DND-41 (cell line): Measurements from ENCODE around the gene WARS2.

Experiments used
- ATAC-seq: fragments of 200-7000 bp; cut with Tn5 transposase; 3 replicates; pipeline ENCODE4 v1.9.1; 2021; ENCODE audit warnings: low read depth; ENCODE audit not compliant: insufficient read depth
- DNase-seq: peaks from one replicate; pipeline ENCODE4 v3.0.0-alpha.2; 2020
- H2AFZ ChIP-seq: 2 replicates; pipeline ENCODE4 v1.6.0; 2012; ENCODE audit warnings: low read depth, low read length
- H3K27ac ChIP-seq: 2 replicates; pipeline ENCODE4 v1.5.1; 2012; ENCODE audit warnings: low read length, inconsistent platforms
- H3K27me3 ChIP-seq: fragments of 200-600 bp; sonication (generic); 2 replicates; pipeline ENCODE4 v1.6.0; 2012; ENCODE audit warnings: low read length, mild to moderate bottlenecking, inconsistent platforms; ENCODE audit not compliant: insufficient read depth, poor library complexity
- H3K36me3 ChIP-seq: 2 replicates; pipeline ENCODE4 v1.5.1; 2012; ENCODE audit warnings: low read length, inconsistent platforms; ENCODE audit not compliant: insufficient read depth
- H3K4me1 ChIP-seq: 2 replicates; pipeline ENCODE4 v1.5.1; 2012; ENCODE audit warnings: mild to moderate bottlenecking, low read length; ENCODE audit not compliant: insufficient read depth
- H3K4me2 ChIP-seq: 2 replicates; pipeline ENCODE4 v1.6.0; 2012; ENCODE audit warnings: mild to moderate bottlenecking, moderate library complexity, low read length, inconsistent platforms; ENCODE audit not compliant: insufficient read depth
- H3K4me3 ChIP-seq, 2 experiments: fragments of 200-600 bp in 1 of 2; shearing (Covaris generic) in 1 of 2; 2 replicates each; pipeline ENCODE4 v1.5.1; 2012 to 2016; ENCODE audit warnings: inconsistent platforms in 2 of 2, low read length in 2 of 2, mild to moderate bottlenecking in 2 of 2, low read depth in 1 of 2, moderate library complexity in 1 of 2
- H3K79me2 ChIP-seq: 2 replicates; pipeline ENCODE4 v1.6.0; 2012; ENCODE audit warnings: low read length, inconsistent platforms; ENCODE audit not compliant: insufficient read depth
- H3K9ac ChIP-seq: 2 replicates; pipeline ENCODE4 v1.6.0; 2012; ENCODE audit warnings: low read depth, mild to moderate bottlenecking, inconsistent platforms, low read length, moderate library complexity
- H3K9me3 ChIP-seq: 2 replicates; pipeline ENCODE4 v1.5.1; 2012; ENCODE audit warnings: low read length, moderate library complexity, mild to moderate bottlenecking, inconsistent platforms; ENCODE audit not compliant: insufficient read depth, severe bottlenecking
- H4K20me1 ChIP-seq: 2 replicates; pipeline ENCODE4 v1.6.0; 2012; ENCODE audit warnings: low read length; ENCODE audit not compliant: insufficient read depth
- EZH2 ChIP-seq: IDR thresholded peaks from 3 replicates; pipeline ENCODE4 v1.6.1; 2012; ENCODE audit warnings: borderline replicate concordance, low read depth, mild to moderate bottlenecking, moderate library complexity, low read length, inconsistent platforms; ENCODE audit not compliant: severe bottlenecking
- TF ChIP-seq, protein P1 (sequence below): IDR thresholded peaks from 2 replicates; pipeline ENCODE4 v1.5.1; 2012; ENCODE audit warnings: borderline replicate concordance, low read length, moderate library complexity, mild to moderate bottlenecking; ENCODE audit not compliant: poor library complexity, severe bottlenecking; ENCODE audit errors: extremely low read depth

Gene WARS2

GRCh38 chr1:118982821-118983557, 157.5 kb downstream of the WARS2 start:
- ATAC-seq, result no peak
- no peaks in the 10 kb centered on the region for H4K20me1 ChIP-seq
- H2AFZ ChIP-seq, result no peak overlapping the region
- no peak for TF ChIP-seq EZH2
- TF ChIP-seq, protein P1, sequence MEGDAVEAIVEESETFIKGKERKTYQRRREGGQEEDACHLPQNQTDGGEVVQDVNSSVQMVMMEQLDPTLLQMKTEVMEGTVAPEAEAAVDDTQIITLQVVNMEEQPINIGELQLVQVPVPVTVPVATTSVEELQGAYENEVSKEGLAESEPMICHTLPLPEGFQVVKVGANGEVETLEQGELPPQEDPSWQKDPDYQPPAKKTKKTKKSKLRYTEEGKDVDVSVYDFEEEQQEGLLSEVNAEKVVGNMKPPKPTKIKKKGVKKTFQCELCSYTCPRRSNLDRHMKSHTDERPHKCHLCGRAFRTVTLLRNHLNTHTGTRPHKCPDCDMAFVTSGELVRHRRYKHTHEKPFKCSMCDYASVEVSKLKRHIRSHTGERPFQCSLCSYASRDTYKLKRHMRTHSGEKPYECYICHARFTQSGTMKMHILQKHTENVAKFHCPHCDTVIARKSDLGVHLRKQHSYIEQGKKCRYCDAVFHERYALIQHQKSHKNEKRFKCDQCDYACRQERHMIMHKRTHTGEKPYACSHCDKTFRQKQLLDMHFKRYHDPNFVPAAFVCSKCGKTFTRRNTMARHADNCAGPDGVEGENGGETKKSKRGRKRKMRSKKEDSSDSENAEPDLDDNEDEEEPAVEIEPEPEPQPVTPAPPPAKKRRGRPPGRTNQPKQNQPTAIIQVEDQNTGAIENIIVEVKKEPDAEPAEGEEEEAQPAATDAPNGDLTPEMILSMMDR, result no peak
- H3K4me2 ChIP-seq, result no peak overlapping the region
- no peak for DNase-seq
- H3K27ac ChIP-seq, result no peak overlapping the region
- H3K27me3 ChIP-seq, result no peaks in the 10 kb centered on the region
- no peak overlapping the region for H3K4me3 ChIP-seq
- no peaks in the 10 kb centered on the region for H3K79me2 ChIP-seq
- H3K36me3 ChIP-seq, result no peaks in the 10 kb centered on the region
- H3K9ac ChIP-seq, result no peak overlapping the region
- H3K4me1 ChIP-seq, result no peaks in the 10 kb centered on the region
- H3K9me3 ChIP-seq, result no peaks in the 10 kb centered on the region

- Histone ChIP-seq H3K27ac (no peak overlapping the region), H3K4me1 (no peaks in the 10 kb centered on the region), H3K9me3 (no peaks in the 10 kb centered on the region), H2AFZ (no peak overlapping the region), H3K27me3 (peaks cover 4% of the 10 kb centered on the region), H4K20me1 (no peaks in the 10 kb centered on the region), H3K9ac (no peak overlapping the region), H3K4me2 (no peak overlapping the region), H3K4me3 (no peak overlapping the region), H3K36me3 (no peaks in the 10 kb centered on the region), H3K79me2 (no peaks in the 10 kb centered on the region)
- no peak for ATAC-seq
- no peak for TF ChIP-seq EZH2
- TF ChIP-seq, protein P1, result no peak
- DNase-seq, result no peak
Observed at GRCh38 chr1:118982266-118982665, 158.2 kb downstream of the WARS2 start.

DNA sequence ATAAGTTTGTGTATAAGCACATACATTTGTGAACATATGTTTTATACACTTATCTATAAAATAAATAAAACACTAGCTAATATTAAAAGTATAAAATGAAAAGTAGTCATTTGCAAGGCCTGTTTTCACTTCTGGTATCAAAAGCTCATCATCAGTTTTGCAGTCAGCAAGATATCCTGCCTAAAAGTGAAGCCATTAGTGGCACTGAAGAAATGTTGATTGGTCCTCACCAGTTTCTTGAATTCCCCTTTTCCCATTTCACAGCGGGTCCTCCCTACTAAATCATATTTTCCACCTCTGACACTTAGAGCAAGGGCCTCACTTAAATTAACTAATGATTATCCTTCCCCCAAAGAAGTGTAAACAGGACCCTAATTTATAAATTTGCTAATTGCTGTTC, 159.0 kb downstream of the WARS2 start:
- H4K20me1 ChIP-seq, result no peaks in the 10 kb centered on the region
- H3K9me3 ChIP-seq, result no peaks in the 10 kb centered on the region
- no peak overlapping the region for H3K4me3 ChIP-seq
- H3K4me1 ChIP-seq, result no peaks in the 10 kb centered on the region
- H3K4me2 ChIP-seq, result no peak overlapping the region
- no peak overlapping the region for H3K9ac ChIP-seq
- no peak overlapping the region for H3K27ac ChIP-seq
- DNase-seq, result no peak
- H3K27me3 ChIP-seq, result peaks cover 10% of the 10 kb centered on the region
- no peaks in the 10 kb centered on the region for H3K36me3 ChIP-seq
- H3K79me2 ChIP-seq, result no peaks in the 10 kb centered on the region
- ATAC-seq, result no peak
- no peak overlapping the region for H2AFZ ChIP-seq
- no peak for TF ChIP-seq EZH2
- TF ChIP-seq, protein P1, result no peak
